Cardiac muscle cell (in vitro differentiated cells and primary cell): ENCODE data around the gene PRDM1. TPM values are rescaled to one million over a fixed set of nuclear protein-coding genes. Genes with fewer than 3 reads are reported as not detected.

ENCODE experiments used
- DNase-seq, 2 donors: peaks; one replicate each; pipeline versions ENCODE4 v3.0.0 to v3.0.0-alpha.2; 2010 to 2017; ENCODE audit warnings: low read depth in 1 of 2, low spot score in 1 of 2
- H3K27ac ChIP-seq: fragments of 200-600 bp; sonication (generic); 2 replicates; pipeline ENCODE4 v1.5.1; 2016
- H3K27me3 ChIP-seq: fragments of 200-600 bp; sonication (generic); 2 replicates; pipeline ENCODE4 v1.6.0; 2016; ENCODE audit warnings: control low read depth
- H3K36me3 ChIP-seq: fragments of 200-600 bp; sonication (generic); 2 replicates; pipeline ENCODE4 v1.5.1; 2016; ENCODE audit warnings: control low read depth
- H3K4me1 ChIP-seq: fragments of 200-600 bp; sonication (generic); 2 replicates; pipeline ENCODE4 v1.8.1; 2017; ENCODE audit warnings: low read depth, mild to moderate bottlenecking, mixed run types
- H3K4me3 ChIP-seq: fragments of 200-600 bp; sonication (generic); 2 replicates; pipeline ENCODE4 v1.5.1; 2016; ENCODE audit warnings: mild to moderate bottlenecking
- H3K9me3 ChIP-seq: fragments of 200-600 bp; sonication (generic); 2 replicates; pipeline ENCODE4 v1.5.1; 2017; ENCODE audit warnings: low read depth, mild to moderate bottlenecking, control low read depth
- CTCF ChIP-seq: IDR thresholded peaks from 2 replicates; pipeline ENCODE4 v1.5.1; 2012; ENCODE audit warnings: low read depth, mild to moderate bottlenecking, low read length
- polyA plus RNA-seq: library from polyadenylated mRNA; unstranded; fragments of >200 nt; fragmentation: Nextera tagmentation; extraction: Ambion mirVana; gene quantifications from 2 replicates; pipeline ENCODE4 v1.2.1, GENCODE V29; 2016
- total RNA-seq: library from RNA; depleted of rRNA; stranded (reverse); fragments of >200 nt; gene quantifications from 2 replicates; pipeline ENCODE4 v1.2.3, GENCODE V29; 2016

PRDM1 gene
- total and polyA plus RNA-seq, 2 experiments from 2014 or later, result 0.67 to 2.4 TPM

- DNase-seq, result no peak
- Histone ChIP-seq H3K27me3 (peaks cover 18% of the 10 kb centered on the region), H3K4me3 (no peak overlapping the region), H3K36me3 (no peaks in the 10 kb centered on the region), H3K27ac (no peak overlapping the region), H3K9me3 (no peaks in the 10 kb centered on the region), H3K4me1 (no peaks in the 10 kb centered on the region)
- no peak for TF ChIP-seq CTCF
Observed at GRCh38 chr6:106046116-106046853, 39.9 kb upstream of the PRDM1 start.

GRCh38 chr6:106046854-106047200, 39.3 kb upstream of the PRDM1 start:
- Histone ChIP-seq H3K27ac (no peak overlapping the region), H3K27me3 (peaks cover 24% of the 10 kb centered on the region), H3K4me3 (no peak overlapping the region), H3K36me3 (no peaks in the 10 kb centered on the region), H3K4me1 (no peaks in the 10 kb centered on the region), H3K9me3 (no peaks in the 10 kb centered on the region)
- no peak for DNase-seq
- no peak for TF ChIP-seq CTCF

GRCh38 chr6:106048336-106048735, 37.8 kb upstream of the PRDM1 start:
- H3K27me3 ChIP-seq, result peaks cover 24% of the 10 kb centered on the region
- DNase-seq, result no peak
- no peaks in the 10 kb centered on the region for H3K36me3 ChIP-seq
- no peaks in the 10 kb centered on the region for H3K9me3 ChIP-seq
- H3K4me3 ChIP-seq, result no peak overlapping the region
- H3K27ac ChIP-seq, result no peak overlapping the region
- no peak for TF ChIP-seq CTCF
- no peaks in the 10 kb centered on the region for H3K4me1 ChIP-seq

- no peak for DNase-seq
Observed at GRCh38 chr6:106050538-106050937, 35.6 kb upstream of the PRDM1 start.

GRCh38 chr6:106051226-106051625, 34.9 kb upstream of the PRDM1 start:
- Histone ChIP-seq H3K36me3 (no peaks in the 10 kb centered on the region), H3K4me1 (peaks cover 6% of the 10 kb centered on the region), H3K9me3 (no peaks in the 10 kb centered on the region), H3K27ac (no peak overlapping the region), H3K27me3 (peaks cover 31% of the 10 kb centered on the region), H3K4me3 (no peak overlapping the region)
- TF ChIP-seq CTCF, result no peak
- no peak for DNase-seq

More at GRCh38 chr6:106050538-106050937, 35.6 kb upstream of the PRDM1 start:
- H3K4me1 ChIP-seq, result peaks cover 3% of the 10 kb centered on the region
- H3K36me3 ChIP-seq, result no peaks in the 10 kb centered on the region
- peaks cover 25% of the 10 kb centered on the region for H3K27me3 ChIP-seq
- no peaks in the 10 kb centered on the region for H3K9me3 ChIP-seq
- no peak overlapping the region for H3K4me3 ChIP-seq
- no peak overlapping the region for H3K27ac ChIP-seq
- TF ChIP-seq CTCF, result no peak
